Stimulated activated naive CD8-positive, alpha-beta T cell treated with anti-CD3 and anti-CD28 coated beads, Interleukin-15, Interleukin-2, amounts not matched to agents 100 ng/mL and 50 ng/mL, for 24 hours (primary cell): ENCODE measurements around the gene PIK3C3.

Source experiments
- H3K27ac Mint-ChIP-seq: one replicate; pipeline ENCODE4 v1.8.0; 2021; ENCODE audit warnings: mild to moderate bottlenecking, mixed read lengths
- H3K27me3 Mint-ChIP-seq: one replicate; pipeline ENCODE4 v1.8.0; 2021; ENCODE audit warnings: mixed read lengths
- H3K36me3 Mint-ChIP-seq: one replicate; pipeline ENCODE4 v1.8.0; 2021; ENCODE audit warnings: low read depth, mixed read lengths
- H3K4me1 Mint-ChIP-seq: one replicate; pipeline ENCODE4 v1.8.0; 2021; ENCODE audit warnings: low read depth, mixed read lengths
- H3K4me3 Mint-ChIP-seq: one replicate; pipeline ENCODE4 v1.8.0; 2021; ENCODE audit warnings: mild to moderate bottlenecking, mixed read lengths
- H3K9me3 Mint-ChIP-seq: one replicate; pipeline ENCODE4 v1.8.0; 2021; ENCODE audit warnings: mixed read lengths

PIK3C3 gene

GRCh38 chr18:41954827-41955613, at the start of gene PIK3C3:
TSS of gene PIK3C3 (plus strand) at chr18:41955234. CDS start at chr18:41955292, 58 bp downstream.
- Mint-ChIP-seq H3K9me3 (no peaks in the 10 kb centered on the region), H3K4me3 (peak within 1 kb of the TSS; percentile 99), H3K27ac (peak within 1 kb of the TSS; percentile 94), H3K36me3 (peaks cover 23% of the 10 kb centered on the region), H3K4me1 (peaks cover 36% of the 10 kb centered on the region), H3K27me3 (no peaks in the 10 kb centered on the region)

- no peaks in the 10 kb centered on the region for H3K9me3 Mint-ChIP-seq
- no peaks in the 10 kb centered on the region for H3K27me3 Mint-ChIP-seq
- H3K4me3 Mint-ChIP-seq, result no peak overlapping the region
- peaks cover 18% of the 10 kb centered on the region for H3K4me1 Mint-ChIP-seq
- no peaks in the 10 kb centered on the region for H3K36me3 Mint-ChIP-seq
- no peak overlapping the region for H3K27ac Mint-ChIP-seq
Measured at GRCh38 chr18:41905786-41906527, 49.1 kb upstream of the PIK3C3 start.

GRCh38 chr18:41906528-41907146, 48.4 kb upstream of the PIK3C3 start:
- Mint-ChIP-seq H3K4me3 (no peak overlapping the region), H3K27ac (no peak overlapping the region), H3K27me3 (no peaks in the 10 kb centered on the region), H3K9me3 (no peaks in the 10 kb centered on the region), H3K4me1 (peaks cover 18% of the 10 kb centered on the region), H3K36me3 (no peaks in the 10 kb centered on the region)

- H3K27me3 Mint-ChIP-seq, result peaks cover 25% of the 10 kb centered on the region
- H3K36me3 Mint-ChIP-seq, result no peaks in the 10 kb centered on the region
- no peak overlapping the region for H3K27ac Mint-ChIP-seq
- H3K4me3 Mint-ChIP-seq, result no peak overlapping the region
- no peaks in the 10 kb centered on the region for H3K9me3 Mint-ChIP-seq
- no peaks in the 10 kb centered on the region for H3K4me1 Mint-ChIP-seq
Measured at GRCh38 chr18:41917181-41917580, 37.9 kb upstream of the PIK3C3 start.

- peaks cover 18% of the 10 kb centered on the region for H3K27me3 Mint-ChIP-seq
- no peaks in the 10 kb centered on the region for H3K36me3 Mint-ChIP-seq
- H3K9me3 Mint-ChIP-seq, result no peaks in the 10 kb centered on the region
- H3K4me3 Mint-ChIP-seq, result no peak overlapping the region
- no peak overlapping the region for H3K27ac Mint-ChIP-seq
- no peaks in the 10 kb centered on the region for H3K4me1 Mint-ChIP-seq
Measured at GRCh38 chr18:41921770-41922169, 33.3 kb upstream of the PIK3C3 start.

GRCh38 chr18:41922176-41922575, 32.9 kb upstream of the PIK3C3 start:
- Mint-ChIP-seq H3K9me3 (no peaks in the 10 kb centered on the region), H3K36me3 (no peaks in the 10 kb centered on the region)

GRCh38 chr18:41922841-41923240, 32.2 kb upstream of the PIK3C3 start:
- no peak overlapping the region for H3K4me3 Mint-ChIP-seq
- H3K27me3 Mint-ChIP-seq, result peaks cover 11% of the 10 kb centered on the region
- no peaks in the 10 kb centered on the region for H3K36me3 Mint-ChIP-seq
- no peaks in the 10 kb centered on the region for H3K4me1 Mint-ChIP-seq
- no peak overlapping the region for H3K27ac Mint-ChIP-seq
- H3K9me3 Mint-ChIP-seq, result no peaks in the 10 kb centered on the region

More at GRCh38 chr18:41922176-41922575, 32.9 kb upstream of the PIK3C3 start:
- H3K4me3 Mint-ChIP-seq, result no peak overlapping the region
- H3K27me3 Mint-ChIP-seq, result peaks cover 14% of the 10 kb centered on the region
- H3K27ac Mint-ChIP-seq, result no peak overlapping the region
- H3K4me1 Mint-ChIP-seq, result no peaks in the 10 kb centered on the region

GRCh38 chr18:41923446-41923845, 31.6 kb upstream of the PIK3C3 start:
- Mint-ChIP-seq H3K4me1 (no peaks in the 10 kb centered on the region), H3K9me3 (no peaks in the 10 kb centered on the region), H3K36me3 (no peaks in the 10 kb centered on the region), H3K27me3 (peaks cover 11% of the 10 kb centered on the region), H3K27ac (no peak overlapping the region), H3K4me3 (no peak overlapping the region)

- H3K9me3 Mint-ChIP-seq, result peaks cover 7% of the 10 kb centered on the region
- H3K4me3 Mint-ChIP-seq, result no peak overlapping the region
- no peak overlapping the region for H3K27ac Mint-ChIP-seq
- H3K27me3 Mint-ChIP-seq, result peaks cover 16% of the 10 kb centered on the region
- no peaks in the 10 kb centered on the region for H3K36me3 Mint-ChIP-seq
- no peaks in the 10 kb centered on the region for H3K4me1 Mint-ChIP-seq
Measured at GRCh38 chr18:41928581-41928980, 26.5 kb upstream of the PIK3C3 start.

GRCh38 chr18:41932899-41933298, 22.1 kb upstream of the PIK3C3 start:
- Mint-ChIP-seq H3K27ac (no peak overlapping the region), H3K4me1 (peaks cover 6% of the 10 kb centered on the region), H3K27me3 (peaks cover 21% of the 10 kb centered on the region), H3K4me3 (no peak overlapping the region), H3K36me3 (no peaks in the 10 kb centered on the region), H3K9me3 (peaks cover 7% of the 10 kb centered on the region)

- H3K9me3 Mint-ChIP-seq, result peaks cover 7% of the 10 kb centered on the region
- peaks cover 21% of the 10 kb centered on the region for H3K27me3 Mint-ChIP-seq
- no peak overlapping the region for H3K4me3 Mint-ChIP-seq
- no peak overlapping the region for H3K27ac Mint-ChIP-seq
- peaks cover 6% of the 10 kb centered on the region for H3K4me1 Mint-ChIP-seq
- H3K36me3 Mint-ChIP-seq, result no peaks in the 10 kb centered on the region
Measured at GRCh38 chr18:41933778-41934177, 21.3 kb upstream of the PIK3C3 start.

- peaks cover 6% of the 10 kb centered on the region for H3K4me1 Mint-ChIP-seq
- peaks cover 7% of the 10 kb centered on the region for H3K9me3 Mint-ChIP-seq
- H3K27me3 Mint-ChIP-seq, result peaks cover 34% of the 10 kb centered on the region
- H3K27ac Mint-ChIP-seq, result peak overlapping the region; percentile 30
- H3K36me3 Mint-ChIP-seq, result no peaks in the 10 kb centered on the region
- no peak overlapping the region for H3K4me3 Mint-ChIP-seq
Measured at GRCh38 chr18:41936471-41937134, 18.4 kb upstream of the PIK3C3 start.

- Mint-ChIP-seq H3K9me3 (peaks cover under 1% of the 10 kb centered on the region), H3K27me3 (peaks cover 35% of the 10 kb centered on the region), H3K27ac (no peak overlapping the region), H3K4me1 (peaks cover 6% of the 10 kb centered on the region), H3K4me3 (no peak overlapping the region), H3K36me3 (no peaks in the 10 kb centered on the region)
Measured at GRCh38 chr18:41938445-41938844, 16.6 kb upstream of the PIK3C3 start.

GRCh38 chr18:41939326-41939725, 15.7 kb upstream of the PIK3C3 start:
- no peaks in the 10 kb centered on the region for H3K36me3 Mint-ChIP-seq
- H3K27ac Mint-ChIP-seq, result no peak overlapping the region
- peaks cover 38% of the 10 kb centered on the region for H3K27me3 Mint-ChIP-seq
- peaks cover 6% of the 10 kb centered on the region for H3K4me1 Mint-ChIP-seq
- no peaks in the 10 kb centered on the region for H3K9me3 Mint-ChIP-seq
- H3K4me3 Mint-ChIP-seq, result no peak overlapping the region
